Right renal cortex interstitium (tissue), 3 donors: ENCODE measurements around the gene FBRS. TPM values are rescaled to one million over a fixed set of nuclear protein-coding genes. Genes with fewer than 3 reads are reported as not detected.
"Not testable (repeated sequence)": the region's sequence is repeated elsewhere in the genome, so short reads cannot be mapped to it uniquely, and the experiment has no call there.

Experiments
- DNase-seq, 3 donors: peaks; one replicate each; pipeline ENCODE4 v3.0.0-alpha.2; 2013; ENCODE audit warnings: low read depth in 3 of 3, low spot score in 2 of 3
- polyA plus RNA-seq, 3 donors: library from polyadenylated mRNA; unstranded; fragments of 120-200 nt; gene quantifications; one replicate each; pipeline ENCODE4 v1.2.1, GENCODE V29; 2013; ENCODE audit not compliant: insufficient read length in 3 of 3

The FBRS gene
- polyA plus RNA-seq, result 10 to 100 TPM; 40.1 to 47.7 (median 42.9) TPM

DNA sequence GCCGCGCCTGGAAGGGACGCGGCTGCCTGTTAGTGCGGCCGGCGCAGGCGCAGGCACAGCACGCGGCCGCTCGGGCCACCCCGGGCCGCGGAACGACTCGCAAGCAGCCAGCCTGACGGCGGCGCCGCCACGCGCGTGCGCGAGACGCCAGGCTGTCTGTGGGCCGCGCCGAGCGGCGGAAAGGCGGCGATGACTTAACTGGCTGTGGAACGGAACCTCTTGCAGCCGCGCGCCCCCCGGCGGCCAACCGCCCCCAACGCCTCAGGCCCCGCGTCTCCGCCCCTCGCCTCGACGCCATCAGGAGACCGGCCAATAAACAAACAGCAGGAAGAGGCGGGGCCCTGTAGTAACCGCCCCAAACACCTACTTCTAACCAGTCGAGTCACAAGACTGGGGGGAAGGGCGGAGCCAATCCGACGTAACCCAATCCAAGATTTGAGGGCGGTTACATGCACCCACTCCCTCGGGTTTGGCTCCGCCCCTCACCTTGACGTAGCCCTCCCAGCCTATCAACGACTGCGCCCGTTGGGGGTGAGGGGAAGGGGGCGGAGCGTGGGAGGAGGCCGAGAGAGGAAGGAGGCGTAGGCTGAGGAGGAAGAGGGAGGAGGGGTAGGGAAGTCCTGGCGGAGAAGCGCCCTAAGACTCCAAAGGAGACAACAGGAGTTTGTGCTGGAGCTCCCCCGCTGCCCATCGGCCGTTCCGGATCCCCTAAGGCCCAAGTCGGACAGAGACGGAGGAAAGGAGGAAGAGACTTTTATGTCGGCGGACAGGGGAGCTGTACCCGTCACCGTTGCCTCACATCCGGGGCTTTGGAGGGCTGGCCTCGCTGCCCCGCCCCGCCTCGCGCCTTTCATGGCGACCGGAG, at the start of gene FBRS:
TSS of gene FBRS (plus strand) at position 566 of the 865 bp plus-strand sequence. CDS start 1,088 bp downstream, outside the sequence.
- DNase-seq, result peak; percentile 100

DNA sequence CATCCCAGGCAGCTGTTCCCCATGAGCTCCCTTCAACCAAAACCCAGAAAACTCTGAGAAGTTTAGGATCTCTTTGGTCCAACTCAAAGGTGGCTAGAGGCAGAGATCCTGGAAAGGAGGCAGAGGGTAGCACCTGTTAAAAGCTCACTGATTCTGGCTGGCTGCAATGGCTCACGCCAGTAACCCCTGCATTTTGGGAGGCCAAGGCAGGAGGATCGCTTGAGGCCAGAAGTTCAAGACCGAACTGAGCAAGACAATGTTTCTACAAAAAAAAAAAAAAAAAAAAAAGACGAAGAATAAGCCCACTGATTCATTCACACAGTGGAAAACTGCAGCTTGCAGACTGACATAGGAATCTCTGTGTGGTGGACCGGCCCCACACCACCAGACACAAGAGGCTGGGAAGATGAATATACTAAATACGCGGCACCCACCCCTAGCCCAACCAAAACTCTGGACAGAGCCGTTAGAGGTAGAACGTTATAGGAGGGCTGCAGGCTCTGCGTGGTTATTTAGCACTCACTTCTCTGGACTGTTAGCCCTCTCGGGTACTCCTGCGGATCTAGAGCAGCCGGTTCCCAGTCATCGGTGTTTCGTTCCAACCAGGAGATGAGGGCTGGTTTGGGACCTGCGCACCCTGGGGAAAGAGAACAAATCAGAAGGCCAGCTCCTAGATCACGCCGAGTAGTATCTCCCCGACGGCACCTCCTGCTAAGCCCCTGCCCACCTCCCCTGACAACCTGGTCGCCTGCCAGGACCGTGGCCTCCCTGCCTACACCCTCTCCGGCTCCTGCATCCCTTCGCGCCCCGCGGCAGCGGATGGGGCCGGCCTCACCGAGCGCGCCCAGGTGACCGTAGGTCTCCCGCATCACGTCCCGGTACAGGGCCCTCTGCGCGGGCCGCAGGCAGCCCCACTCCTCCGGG, 49.0 kb upstream of the FBRS start:
- DNase-seq, result no peak

DNA sequence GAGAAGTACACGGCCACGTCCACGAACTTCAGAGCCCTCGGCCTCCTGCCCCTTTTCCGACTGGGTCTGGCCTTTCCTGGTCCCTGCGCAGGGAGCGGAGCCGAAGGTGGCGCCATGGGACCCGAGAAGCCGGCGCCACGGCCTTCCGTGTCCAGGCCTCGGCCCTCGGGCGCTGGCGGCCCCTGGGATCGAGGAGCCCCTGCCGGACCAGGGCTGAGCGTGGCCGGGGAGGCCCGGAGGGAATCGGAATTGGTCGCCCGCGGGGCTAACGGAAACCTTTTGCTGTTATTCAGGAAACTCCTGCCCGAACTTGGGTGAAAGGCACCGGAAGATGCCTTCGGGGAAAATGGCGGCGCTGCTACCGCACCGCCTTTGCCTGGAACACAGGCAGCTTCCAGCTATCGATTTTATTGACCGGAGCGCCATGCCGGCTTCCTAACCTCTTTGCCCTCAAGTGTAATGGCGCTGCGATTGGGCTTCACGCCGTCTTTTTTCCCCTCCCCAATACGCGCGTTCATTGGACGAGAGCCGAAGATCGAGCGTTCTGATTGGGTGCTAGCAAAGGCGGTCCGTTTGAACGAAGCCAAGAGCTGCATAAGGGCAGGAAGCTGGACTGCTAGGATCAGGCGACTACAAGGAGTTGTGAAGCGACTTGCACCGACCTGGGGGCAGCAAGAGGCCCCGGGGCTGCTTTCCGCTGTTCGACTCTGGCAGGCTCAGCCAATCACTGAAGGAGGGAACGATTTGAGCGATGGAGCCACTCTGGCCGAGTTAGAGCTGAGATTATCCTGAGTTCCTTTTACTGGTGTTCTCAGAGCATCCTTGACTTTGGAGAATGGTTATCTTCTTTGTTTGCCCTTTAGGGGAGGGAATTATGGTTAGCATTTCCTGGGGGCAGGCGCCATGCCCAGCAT, 48.0 kb upstream of the FBRS start, which contains the start of gene ZNF689:
TSS of gene ZNF689 (minus strand) at position 464 of the 914 bp plus-strand sequence. CDS start at position 116, 348 bp downstream.
- peak; percentile 98 to 99 (median 99) for DNase-seq

DNA sequence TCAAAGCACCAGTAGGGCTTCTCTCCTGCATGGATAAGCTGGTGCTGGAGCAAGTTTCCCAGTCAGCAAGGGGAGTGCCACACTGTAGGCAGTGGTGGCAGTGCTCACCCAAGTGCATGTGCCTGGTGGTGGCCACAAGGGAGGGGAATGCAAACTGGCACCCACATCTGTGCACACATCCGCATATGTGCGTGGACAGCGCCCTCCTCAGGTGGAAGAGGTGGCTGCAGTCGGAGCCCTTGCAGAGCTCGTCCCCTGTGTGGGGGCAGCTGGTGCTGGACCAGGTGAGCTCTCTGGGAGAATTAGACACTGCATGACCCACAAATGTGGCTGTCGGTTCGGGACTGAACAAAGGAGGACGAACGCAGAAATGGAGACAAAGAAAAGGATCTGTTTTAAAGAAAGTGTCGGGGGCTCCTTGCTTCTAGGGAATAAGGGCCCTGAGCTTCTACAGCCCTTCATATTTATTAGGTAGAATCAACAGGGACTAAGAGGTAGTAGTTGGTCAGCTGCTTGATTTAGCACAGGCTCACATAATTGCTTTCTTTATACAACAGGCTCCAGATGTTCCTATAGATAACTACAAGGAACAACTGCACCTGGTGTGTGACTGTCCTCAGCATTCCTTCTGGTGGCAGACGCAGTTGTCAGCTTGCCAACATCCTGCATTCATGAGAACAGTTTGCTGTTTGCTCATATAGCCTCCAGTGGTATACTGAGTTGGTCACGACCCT, 42.7 kb upstream of the FBRS start:
- DNase-seq, result no peak

DNA sequence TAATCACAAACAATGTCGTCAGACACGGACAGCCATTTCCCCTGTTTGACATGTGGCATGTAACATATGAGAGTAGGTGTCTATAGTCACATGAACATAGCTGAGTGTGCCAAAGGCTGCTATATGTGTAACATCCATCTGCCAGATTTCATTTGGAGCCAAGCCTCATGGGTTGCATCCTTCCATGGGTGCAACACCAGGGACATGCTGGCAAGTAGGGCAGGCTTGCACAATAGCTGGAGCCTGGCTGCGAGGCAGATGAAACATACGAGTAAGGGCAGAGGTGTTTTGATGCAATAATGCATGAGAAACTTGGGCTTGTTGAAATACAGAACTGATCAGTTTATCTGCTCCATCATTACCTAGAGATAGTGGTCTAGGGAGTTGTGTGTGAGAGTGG, 39.0 kb upstream of the FBRS start:
- no peak for DNase-seq

DNA sequence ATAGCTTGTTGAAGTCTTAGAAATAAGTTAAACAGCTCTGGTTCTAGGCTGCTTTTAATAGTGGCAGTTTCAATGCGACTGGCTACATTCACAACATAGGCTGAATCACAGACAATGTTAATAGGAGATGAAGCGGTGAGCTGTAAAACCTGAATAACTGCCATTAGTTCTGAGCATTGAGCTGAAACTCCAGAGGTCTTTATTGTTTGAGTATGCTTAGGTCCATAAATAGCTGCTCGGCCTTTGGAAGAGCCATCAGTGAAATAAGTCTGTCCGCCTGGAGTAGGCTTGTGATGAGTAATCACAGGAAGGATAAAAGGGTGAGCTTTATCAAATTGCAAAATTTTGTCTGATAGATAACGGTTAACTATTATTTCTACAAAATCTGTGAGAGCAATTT, 38.6 kb upstream of the FBRS start:
- no peak for DNase-seq

DNA sequence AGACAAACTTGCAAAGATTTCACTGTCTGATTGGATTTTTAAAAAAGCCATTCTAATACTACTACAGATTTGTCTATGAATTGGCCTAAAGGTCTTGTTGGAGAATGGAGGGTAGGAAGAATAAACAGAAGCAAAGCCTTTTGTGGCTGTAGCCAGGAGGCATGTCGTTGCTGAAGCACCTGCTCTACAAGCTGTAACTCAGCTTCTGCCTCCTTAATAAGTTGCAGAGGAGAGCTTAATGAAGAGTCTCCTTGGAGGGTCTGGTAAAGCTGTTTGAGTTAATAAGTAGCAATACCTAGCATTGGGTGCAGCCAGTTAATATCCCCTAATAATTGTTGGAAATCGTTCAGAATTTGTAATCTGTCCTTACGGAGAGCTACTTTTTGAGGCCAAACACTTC, 38.1 kb upstream of the FBRS start:
- DNase-seq, result no peak

DNA sequence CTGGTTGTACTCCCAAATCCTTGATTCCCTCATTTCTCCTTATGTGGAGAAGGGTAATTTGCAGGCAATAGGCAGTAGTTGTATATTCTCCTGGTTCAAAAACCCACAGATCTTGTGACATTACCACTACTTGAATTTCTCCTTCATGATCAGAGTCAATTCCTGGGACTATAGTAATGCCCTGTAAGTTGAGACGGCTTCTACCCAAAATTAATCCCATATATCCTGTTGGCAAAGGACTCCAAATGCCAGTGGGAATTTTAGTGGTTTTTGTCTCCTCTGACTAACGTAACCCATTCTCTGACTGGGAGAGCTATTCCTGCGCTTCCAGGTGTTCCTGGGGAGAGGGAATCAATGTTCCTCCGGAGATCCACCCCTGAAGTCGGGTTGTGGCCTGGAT, 36.5 kb upstream of the FBRS start:
- DNase-seq, result no peak

DNA sequence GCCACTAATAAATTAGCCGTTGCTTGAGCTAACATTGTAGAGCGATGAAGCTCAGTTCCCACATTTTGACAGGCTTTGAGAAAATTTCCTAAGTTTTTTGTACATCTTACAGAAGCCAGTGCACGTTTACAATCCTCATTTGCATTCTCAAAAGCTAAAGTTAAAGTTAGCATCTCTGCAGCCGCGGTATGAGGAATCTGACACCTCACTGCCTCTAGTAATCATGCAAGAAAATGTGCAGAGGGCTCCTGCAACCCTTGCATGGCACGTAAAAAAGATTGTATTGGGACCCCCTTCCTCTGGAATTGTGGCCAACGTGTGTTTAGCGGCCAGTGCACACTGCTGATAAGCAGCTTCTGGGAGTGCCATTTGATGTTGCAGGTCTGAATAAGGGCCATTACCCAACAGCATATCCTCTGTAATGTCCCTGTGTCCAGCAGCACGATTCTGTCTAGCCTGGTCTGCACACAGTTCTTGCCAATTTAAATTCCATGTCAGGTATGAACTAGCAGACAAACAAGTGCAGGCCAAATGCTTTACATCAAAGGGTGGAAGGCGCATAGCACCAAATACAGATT, 35.7 kb upstream of the FBRS start:
- DNase-seq, result no peak

DNA sequence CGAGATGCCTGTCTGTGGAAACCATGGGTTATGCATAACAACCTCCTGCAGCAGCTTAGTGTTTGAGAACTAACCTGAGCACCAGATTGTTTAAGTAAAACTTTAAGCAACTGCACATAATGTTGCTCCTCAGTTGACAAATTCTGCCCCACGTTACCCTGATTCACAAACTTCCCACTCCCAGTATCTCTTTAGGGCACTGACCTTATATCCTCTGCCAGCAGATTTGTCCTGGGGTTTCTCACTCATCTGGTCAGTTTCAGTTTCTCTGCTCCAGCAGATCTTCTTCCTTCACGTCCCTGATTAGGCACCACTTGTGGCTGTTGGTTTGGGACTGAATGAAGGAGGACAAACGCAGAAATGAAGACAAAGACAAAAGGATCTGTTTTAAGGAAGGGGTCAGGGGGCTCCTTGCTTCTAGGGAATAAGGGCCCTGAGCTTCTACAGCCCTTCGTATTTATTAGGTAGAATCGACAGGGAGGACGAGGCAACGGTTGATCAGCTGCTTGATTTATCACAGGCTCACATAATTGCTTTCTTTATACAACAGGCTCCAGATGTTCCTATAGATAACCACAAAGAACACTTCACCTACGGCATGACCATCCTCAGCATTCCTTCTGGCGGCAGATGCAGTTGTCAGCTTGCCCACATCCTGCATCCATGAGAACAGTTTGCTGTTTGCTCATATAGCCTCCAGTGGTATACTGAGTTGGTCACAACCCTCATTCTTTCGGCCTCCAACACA, 34.5 kb upstream of the FBRS start:
- DNase-seq, result no peak

DNA sequence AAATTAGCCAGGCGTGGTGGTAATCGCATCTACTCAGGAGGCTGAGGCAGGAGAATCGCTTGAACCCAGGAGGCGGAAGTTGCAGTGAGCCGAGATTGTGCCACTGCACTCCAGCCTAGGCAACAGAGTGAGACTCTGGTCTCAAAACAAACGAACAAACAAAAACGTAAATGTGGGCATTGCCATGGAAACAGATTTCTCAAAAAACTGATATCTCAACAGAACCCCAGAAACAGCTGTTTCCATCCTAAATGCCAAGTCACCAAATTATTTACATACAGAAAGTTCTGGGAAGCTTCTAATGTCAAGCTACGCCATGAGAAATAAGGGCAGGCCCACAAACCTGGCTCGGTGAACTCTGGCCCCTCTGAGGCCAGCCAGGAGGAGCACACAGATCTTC, 32.0 kb upstream of the FBRS start:
- DNase-seq, result no peak

DNA sequence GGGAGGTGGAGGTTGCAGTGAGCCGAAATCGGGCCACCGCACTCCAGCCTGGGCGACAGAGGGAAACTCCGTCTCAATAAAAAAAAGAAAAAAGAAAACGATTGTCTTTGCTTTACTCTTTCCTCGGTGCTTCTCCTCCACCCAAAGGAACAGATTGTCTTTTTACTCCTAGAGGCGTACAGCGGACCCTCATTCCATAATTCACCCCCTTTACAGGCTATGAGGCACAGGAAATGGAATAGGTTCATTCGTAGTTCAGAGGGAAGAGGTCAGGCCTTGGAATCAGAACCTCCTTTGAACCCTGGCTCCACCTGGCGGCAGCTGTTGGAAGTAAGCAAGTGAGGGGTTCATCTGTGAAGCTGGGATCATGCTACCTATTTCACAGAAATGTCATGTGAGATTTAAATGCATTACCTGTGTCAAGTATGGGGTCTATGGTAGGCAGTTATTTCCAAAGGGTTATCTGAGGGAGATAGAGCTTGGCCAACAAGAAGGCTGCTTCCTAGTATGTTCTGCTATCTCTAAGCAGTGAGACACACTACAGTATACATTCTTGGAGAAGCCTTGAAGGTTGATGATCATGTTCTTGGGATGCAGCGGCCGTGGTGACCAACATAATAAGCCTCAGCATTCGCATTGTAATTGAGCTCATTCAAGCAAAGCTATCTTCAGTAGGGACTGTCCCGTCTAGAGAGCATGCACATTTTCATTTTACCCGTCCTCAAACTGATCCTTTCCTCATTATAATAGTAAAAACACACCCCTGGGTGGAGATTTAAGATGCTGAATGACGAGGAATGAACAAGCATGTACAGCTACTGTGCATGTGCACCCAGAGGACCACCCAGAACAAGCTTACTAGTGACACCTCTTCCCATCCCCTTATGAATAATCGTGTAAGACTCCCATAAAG, 29.3 kb upstream of the FBRS start:
- DNase-seq, result peak in 1 of 3 donors; percentile 85

DNA sequence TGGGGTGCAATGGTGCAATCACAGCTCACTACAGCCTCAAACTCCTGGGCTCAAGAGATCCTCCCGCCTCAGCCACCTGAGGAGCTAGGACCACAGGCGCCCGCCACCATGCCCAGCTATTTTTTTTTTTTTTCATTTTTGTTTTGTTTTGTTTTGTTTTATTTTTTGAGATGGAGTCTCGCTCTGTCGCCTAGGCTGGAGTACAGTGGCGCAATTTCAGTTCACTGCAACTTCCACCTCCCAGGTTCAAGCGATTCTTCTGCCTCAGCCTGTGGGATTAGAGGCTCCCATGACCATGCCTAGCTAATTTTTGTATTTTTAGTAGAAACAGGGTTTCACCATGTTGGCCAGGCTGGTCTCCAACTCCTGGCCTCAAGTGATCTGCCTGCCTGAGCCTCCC, 25.8 kb upstream of the FBRS start:
- DNase-seq, result not testable (repeated sequence)

DNA sequence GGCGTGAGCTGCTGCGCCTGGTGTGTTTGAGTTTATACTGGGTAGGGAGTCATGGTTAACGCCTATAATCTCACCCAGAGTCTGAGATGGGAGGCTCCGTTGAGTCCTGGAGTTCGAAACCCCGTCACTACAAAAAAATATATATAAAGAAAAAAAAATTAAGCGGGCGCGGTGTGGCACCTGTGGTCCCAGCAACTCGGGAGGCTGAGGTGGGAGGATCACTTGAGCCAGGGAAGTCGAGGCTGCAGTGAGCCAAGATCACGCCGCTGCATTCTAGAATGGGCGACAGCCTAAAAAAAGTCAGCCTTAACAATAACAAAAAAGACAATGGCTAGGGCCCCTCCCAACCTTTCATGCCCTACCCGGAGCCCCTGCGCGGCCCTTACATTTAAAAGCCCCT, 24.7 kb upstream of the FBRS start:
- DNase-seq, result no peak

DNA sequence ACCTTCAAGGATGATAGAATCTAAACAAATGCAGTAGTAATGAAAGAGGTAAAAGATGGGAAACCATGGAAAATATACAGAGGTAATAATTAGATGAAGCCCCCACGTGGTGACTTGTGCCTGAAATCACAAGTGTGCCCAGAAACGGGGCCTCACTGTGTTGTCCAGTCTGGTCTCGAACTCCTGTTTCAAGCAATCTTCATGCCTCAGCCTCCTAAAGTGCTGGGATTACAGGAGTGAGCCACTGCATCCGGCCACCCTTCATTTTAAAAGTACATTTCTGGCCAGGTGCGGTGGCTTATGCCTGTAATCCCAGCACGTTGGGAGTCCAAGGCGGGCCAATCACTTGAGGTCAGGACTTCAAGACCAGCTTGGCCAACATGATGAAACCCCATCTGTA, 21.6 kb upstream of the FBRS start:
- no peak for DNase-seq

DNA sequence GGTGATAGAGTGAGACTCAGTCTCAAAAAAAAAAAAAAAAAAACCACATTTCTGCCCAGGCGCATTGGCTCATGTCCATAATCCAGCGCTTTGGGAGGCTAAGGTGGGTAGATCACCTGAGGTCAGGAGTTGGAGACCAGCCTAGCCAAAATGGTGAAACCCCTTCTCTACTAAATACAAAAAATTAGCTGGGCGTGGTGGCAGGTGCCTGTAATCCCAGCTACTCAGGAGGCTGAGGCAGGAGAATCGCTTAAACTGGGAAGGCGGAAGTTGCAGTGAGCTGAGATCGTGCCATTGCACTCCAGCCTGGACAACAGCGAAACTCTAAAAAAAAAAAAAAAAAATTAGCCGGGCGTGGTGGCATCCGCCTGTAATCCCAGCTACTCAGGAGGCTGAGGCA, 21.1 kb upstream of the FBRS start:
- DNase-seq, result not testable (repeated sequence)

DNA sequence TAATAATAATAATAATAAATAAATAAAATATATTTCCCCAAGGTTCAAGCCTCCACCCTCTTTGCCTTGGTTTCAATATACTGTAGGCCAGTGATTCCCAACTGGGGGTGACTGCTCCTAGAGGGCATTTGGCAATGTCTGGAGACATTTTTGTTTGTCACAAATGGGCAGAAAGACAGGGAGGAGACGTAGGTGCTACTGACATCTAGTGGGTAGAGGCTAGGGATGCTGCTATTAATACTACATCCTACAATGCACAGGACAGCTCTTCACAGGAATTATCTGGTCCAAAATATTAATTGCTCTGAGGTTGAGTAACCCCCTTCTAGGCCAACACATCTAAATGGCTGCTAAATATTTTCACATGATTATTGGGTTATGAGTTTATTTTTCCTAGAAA, 20.3 kb upstream of the FBRS start:
- DNase-seq, result no peak
